GM21367 (cell line): Measurements from ENCODE around the gene FOSB.
"Not testable (repeated sequence)": the region's sequence is repeated elsewhere in the genome, so short reads cannot be mapped to it uniquely, and the experiment has no call there.

Experiments
- ATAC-seq: cut with Tn5 transposase; IDR thresholded peaks from one replicate; pipeline ENCODE4 v1.9.1; 2021; ENCODE audit not compliant: unreplicated experiment

The FOSB gene

GRCh38 chr19:45503909-45504308 lies 36.1 kb downstream of the FOSB start:
- no peak for ATAC-seq

GRCh38 chr19:45505151-45505995 lies 37.6 kb downstream of the FOSB start:
- ATAC-seq, result no peak

GRCh38 chr19:45505996-45506245 lies 38.1 kb downstream of the FOSB start:
- ATAC-seq, result no peak

GRCh38 chr19:45506246-45506988 lies 38.6 kb downstream of the FOSB start:
- ATAC-seq, result peak; percentile 45

- peak; percentile 35 for ATAC-seq
These were observed 39.4 kb downstream of the FOSB start, which contains the start of gene VASP for GRCh38 chr19:45506989-45507871. TSS of gene VASP (plus strand) at chr19:45507479. CDS start at chr19:45507772, 293 bp downstream.

- no peak for ATAC-seq
These were observed 40.1 kb downstream of the FOSB start for GRCh38 chr19:45507872-45508416.

- ATAC-seq, result no peak
These were observed 40.6 kb downstream of the FOSB start for GRCh38 chr19:45508417-45508860.

GRCh38 chr19:45508861-45509691 lies 41.3 kb downstream of the FOSB start:
- ATAC-seq, result no peak

- ATAC-seq, result no peak
These were observed 41.9 kb downstream of the FOSB start for GRCh38 chr19:45509692-45510015.

GRCh38 chr19:45510352-45510751 lies 42.6 kb downstream of the FOSB start:
- ATAC-seq, result not testable (repeated sequence)

- ATAC-seq, result no peak
These were observed 43.3 kb downstream of the FOSB start for GRCh38 chr19:45511074-45511473.

GRCh38 chr19:45512881-45513483 lies 45.2 kb downstream of the FOSB start:
- no peak for ATAC-seq

- no peak for ATAC-seq
These were observed 46.7 kb downstream of the FOSB start for GRCh38 chr19:45514376-45515051.

- no peak for ATAC-seq
These were observed 47.4 kb downstream of the FOSB start for GRCh38 chr19:45515081-45515624.

- no peak for ATAC-seq
These were observed 48.1 kb downstream of the FOSB start for GRCh38 chr19:45515807-45516401.

- ATAC-seq, result no peak
These were observed 49.4 kb downstream of the FOSB start for GRCh38 chr19:45517238-45517637.

GRCh38 chr19:45517641-45518468 lies 50.1 kb downstream of the FOSB start:
- no peak for ATAC-seq

- ATAC-seq, result no peak
These were observed 50.7 kb downstream of the FOSB start for GRCh38 chr19:45518469-45518826.
